GM12872 (cell line): ENCODE data around the gene LRRC10B.

ENCODE experiments used
- TF ChIP-seq, protein P1 (sequence below): IDR thresholded peaks from 3 replicates; pipeline ENCODE4 v1.5.1; 2011; ENCODE audit warnings: low read depth, mild to moderate bottlenecking, low read length, moderate library complexity; ENCODE audit not compliant: insufficient read depth

Gene LRRC10B

DNA sequence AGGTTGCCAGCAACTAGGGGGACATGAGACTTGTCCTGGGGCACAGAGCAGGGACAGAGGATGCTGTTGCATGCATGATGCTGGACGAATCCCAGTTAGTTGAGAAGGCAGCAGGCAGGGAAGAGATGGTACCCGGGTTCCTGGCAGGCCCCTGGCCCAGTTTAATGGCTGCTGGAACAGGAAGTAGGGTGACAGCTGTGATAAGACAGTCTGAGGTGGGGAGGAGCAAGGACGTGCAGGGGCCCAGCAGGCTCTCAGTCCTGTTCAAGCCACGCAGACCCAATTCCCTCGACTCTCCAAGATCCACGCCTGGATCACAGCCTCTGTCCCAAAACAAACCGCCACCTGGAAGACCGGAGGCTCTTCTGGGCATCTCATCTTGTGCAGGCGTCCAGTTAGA, 32.0 kb downstream of the LRRC10B start:
- TF ChIP-seq, protein P1, sequence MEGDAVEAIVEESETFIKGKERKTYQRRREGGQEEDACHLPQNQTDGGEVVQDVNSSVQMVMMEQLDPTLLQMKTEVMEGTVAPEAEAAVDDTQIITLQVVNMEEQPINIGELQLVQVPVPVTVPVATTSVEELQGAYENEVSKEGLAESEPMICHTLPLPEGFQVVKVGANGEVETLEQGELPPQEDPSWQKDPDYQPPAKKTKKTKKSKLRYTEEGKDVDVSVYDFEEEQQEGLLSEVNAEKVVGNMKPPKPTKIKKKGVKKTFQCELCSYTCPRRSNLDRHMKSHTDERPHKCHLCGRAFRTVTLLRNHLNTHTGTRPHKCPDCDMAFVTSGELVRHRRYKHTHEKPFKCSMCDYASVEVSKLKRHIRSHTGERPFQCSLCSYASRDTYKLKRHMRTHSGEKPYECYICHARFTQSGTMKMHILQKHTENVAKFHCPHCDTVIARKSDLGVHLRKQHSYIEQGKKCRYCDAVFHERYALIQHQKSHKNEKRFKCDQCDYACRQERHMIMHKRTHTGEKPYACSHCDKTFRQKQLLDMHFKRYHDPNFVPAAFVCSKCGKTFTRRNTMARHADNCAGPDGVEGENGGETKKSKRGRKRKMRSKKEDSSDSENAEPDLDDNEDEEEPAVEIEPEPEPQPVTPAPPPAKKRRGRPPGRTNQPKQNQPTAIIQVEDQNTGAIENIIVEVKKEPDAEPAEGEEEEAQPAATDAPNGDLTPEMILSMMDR, result no peak

DNA sequence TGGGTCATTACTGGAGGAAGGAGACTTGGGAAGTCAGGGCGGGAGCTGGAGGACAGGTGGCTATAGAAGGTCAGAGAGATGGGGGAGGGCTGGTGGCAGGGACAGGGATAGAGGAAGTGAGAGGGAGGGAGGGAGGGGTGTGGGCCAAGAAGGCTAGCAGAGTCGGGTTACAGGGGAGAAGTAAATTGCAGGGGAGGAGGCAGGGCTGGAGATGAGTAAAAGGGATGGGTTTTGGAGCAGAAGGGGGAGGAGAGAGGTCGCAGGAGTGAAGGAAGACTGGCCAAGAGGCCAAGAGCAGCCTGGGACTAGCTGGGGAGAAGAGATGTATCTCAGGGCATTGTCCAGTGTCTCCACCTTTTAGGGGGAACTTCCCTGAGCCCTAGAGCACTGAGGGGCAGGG, 33.0 kb downstream of the LRRC10B start:
- TF ChIP-seq, protein P1, result no peak

DNA sequence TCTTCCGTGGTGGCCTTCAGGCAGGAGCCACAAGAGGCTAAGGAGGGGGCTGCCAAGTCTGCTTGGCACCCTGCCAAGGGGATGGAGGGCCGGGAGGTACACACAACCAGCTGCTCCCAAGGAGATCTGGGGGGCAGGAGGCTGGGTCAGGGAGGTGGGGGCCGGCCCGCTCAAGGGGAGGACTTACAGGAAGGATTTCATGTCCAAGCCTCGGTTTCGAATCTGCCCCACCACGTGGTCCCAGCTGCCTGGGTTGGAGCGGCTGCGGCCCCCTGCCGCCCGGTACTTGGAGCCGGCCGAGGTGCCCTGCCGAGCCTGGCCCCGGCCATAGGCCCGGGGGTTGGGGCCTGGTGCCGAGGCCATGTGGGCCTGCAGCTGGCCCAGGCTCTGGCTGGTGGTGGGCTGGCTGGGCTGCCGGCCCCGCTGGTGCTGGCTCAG, 33.5 kb downstream of the LRRC10B start:
- TF ChIP-seq, protein P1, result no peak

GRCh38 chr11:61542705-61543104, 34.2 kb downstream of the LRRC10B start:
- TF ChIP-seq, protein P1, result no peak

GRCh38 chr11:61543606-61544306, 35.2 kb downstream of the LRRC10B start:
- TF ChIP-seq, protein P1, result no peak

- TF ChIP-seq, protein P1, result no peak
Observed at GRCh38 chr11:61544466-61544865, 35.9 kb downstream of the LRRC10B start.

DNA sequence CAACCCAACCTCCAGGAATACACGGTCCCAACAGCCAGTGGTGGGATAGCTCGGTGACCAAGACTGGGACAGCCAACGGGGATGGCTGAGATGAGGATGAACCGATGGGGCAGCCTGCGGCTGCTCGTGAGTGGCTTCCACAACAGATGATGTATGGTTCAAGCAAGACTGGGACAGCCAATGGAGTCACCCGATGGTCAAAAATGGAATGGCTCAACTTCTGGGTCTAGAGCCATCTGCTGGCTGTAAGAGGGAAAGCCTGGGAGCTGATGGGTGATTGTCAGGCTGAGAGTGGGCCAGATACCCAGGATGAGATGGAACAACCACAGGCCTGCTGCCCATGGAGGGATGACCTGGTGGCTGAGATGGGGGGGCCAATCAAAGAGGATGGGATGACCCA, 36.8 kb downstream of the LRRC10B start:
- TF ChIP-seq, protein P1, result peak; percentile 62

DNA sequence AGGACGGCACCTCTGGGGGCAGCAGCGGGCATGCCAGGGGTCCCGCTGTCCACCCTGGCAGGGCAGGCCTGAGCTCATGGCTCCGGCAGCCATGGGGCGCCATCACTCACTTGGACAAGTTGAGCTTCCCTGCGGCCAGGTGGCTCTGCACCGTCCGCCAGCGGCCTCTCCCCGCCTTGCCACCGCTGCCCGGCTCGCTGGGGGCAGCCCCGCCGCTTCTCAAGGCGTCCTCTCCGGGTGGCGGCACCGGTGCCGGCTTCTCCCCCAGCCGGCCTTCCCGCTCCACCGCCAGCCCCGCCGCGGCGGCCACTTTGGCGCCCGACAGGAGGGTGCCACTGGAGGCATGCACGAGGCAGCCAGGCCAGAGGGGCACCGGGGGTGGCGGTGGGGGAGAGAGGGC, 37.4 kb downstream of the LRRC10B start:
- TF ChIP-seq, protein P1, result no peak
